ENCODE results near the gene RRP15. TPM values are rescaled to one million over a fixed set of nuclear protein-coding genes. Genes with fewer than 3 reads are reported as not detected.

The RRP15 gene
- total RNA-seq, 1 donor from 2014 or later: 7.8 TPM

DNA sequence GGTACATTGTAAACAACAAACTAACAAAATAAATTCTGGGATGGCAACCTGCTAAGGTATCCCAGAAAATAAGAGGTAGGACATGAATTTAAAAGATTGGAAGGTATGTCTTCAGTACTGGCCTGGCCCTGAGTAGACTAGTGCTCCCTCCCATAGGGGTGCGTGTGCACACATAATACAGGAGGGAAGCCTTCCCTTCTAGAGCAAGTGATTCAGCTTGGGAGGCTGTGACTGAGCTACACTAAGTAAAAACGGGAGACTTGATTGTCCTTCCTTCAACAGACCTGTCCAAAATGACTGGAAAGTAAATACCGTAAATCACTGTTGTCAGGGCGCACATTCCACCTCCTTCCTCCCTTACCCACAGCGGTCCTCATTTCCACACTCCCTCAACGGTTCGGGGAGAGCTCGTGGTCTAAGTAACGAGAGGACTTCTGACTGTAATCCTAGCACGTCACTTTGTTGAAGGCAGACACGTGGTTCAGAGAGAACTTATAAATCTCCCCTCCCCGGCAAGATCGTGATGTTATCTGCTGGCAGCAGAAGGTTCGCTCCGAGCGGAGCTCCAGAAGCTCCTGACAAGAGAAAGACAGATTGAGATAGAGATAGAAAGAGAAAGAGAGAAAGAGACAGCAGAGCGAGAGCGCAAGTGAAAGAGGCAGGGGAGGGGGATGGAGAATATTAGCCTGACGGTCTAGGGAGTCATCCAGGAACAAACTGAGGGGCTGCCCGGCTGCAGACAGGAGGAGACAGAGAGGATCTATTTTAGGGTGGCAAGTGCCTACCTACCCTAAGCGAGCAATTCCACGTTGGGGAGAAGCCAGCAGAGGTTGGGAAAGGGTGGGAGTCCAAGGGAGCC lies 60.0 kb downstream of the RRP15 start, which contains the start of gene TGFB2:
Gene TGFB2 (plus strand): TSS at position 523 of the 859 bp plus-strand sequence. CDS start 1,366 bp downstream, outside the sequence.
- DNase-seq: peak; percentile 87

DNA sequence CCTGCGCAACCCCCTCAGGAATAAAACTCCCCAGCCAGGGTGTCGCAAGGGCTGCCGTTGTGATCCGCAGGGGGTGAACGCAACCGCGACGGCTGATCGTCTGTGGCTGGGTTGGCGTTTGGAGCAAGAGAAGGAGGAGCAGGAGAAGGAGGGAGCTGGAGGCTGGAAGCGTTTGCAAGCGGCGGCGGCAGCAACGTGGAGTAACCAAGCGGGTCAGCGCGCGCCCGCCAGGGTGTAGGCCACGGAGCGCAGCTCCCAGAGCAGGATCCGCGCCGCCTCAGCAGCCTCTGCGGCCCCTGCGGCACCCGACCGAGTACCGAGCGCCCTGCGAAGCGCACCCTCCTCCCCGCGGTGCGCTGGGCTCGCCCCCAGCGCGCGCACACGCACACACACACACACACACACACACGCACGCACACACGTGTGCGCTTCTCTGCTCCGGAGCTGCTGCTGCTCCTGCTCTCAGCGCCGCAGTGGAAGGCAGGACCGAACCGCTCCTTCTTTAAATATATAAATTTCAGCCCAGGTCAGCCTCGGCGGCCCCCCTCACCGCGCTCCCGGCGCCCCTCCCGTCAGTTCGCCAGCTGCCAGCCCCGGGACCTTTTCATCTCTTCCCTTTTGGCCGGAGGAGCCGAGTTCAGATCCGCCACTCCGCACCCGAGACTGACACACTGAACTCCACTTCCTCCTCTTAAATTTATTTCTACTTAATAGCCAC lies 60.7 kb downstream of the RRP15 start:
- DNase-seq: peak; percentile 74

DNA sequence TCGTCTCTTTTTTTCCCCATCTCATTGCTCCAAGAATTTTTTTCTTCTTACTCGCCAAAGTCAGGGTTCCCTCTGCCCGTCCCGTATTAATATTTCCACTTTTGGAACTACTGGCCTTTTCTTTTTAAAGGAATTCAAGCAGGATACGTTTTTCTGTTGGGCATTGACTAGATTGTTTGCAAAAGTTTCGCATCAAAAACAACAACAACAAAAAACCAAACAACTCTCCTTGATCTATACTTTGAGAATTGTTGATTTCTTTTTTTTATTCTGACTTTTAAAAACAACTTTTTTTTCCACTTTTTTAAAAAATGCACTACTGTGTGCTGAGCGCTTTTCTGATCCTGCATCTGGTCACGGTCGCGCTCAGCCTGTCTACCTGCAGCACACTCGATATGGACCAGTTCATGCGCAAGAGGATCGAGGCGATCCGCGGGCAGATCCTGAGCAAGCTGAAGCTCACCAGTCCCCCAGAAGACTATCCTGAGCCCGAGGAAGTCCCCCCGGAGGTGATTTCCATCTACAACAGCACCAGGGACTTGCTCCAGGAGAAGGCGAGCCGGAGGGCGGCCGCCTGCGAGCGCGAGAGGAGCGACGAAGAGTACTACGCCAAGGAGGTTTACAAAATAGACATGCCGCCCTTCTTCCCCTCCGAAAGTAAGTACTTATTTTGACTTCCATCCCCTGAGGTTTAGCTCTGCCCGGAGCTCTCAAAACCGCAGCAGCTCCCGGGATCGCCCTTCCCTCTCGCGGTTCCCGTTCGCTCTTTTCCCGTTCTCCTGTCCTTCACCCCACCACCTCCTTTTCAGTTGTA lies 61.5 kb downstream of the RRP15 start:
- DNase-seq: peak; percentile 55

DNA sequence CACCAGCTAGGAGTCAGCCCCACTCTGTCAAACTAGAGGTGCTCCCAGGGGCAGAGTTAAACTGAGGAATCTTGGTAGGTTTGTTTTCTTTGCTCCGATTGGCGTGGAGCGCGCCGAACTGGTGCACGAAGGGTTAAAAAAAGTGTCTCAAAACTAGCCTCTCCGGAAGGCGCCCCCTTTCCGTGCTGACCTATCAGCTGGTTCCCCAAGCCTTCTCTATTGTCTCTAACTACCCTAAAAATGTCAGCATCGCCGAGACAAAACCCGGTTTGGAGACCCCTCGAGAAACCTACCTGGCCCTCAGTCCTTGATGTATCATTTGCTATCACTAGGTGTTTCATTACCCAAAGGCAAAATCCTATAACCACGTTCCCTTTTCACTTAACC lies 62.2 kb downstream of the RRP15 start:
- peak; percentile 51 for DNase-seq

DNA sequence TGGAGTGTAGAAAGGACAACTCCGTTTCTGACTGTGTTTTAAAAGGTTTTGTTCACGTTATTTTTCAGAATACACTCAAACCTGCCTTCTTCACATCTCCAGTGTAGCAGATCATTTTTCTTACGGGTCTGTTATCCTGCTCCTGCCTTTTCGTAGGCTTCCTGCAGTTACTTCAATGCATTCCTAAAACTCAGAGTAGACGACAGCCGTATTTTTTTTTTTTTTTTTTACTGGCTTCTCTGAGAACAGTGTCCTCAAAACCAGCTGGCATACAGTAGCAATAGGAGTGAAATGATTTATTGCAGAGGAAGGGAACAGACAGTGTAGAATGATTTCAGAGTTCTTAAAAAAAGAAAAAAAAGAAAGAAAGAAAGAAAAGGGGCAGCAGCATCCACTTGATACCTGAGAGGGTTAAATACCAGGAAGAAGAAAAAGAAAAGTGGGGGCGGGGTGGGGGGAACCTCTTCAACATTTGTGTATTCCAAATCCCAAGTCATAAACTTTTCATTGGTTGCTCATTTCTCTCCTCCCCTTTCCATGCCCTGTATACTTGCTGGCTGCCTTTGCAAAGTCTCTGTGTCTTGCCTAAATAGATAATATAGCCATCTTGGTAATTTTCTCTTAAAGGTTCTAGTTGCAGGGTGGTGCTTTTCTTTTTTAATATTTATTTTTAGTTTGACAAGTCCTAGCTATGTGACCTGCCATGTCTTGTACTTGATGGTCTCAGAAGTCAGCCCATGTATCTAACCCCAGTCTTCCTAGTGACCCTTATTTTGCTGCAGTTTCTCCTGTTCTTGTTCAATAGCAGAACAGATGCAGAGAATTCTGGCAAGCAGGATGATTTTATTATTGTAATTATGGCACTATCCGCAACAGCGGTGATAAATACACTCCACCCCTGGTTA lies 62.9 kb downstream of the RRP15 start:
- DNase-seq: peak; percentile 65

DNA sequence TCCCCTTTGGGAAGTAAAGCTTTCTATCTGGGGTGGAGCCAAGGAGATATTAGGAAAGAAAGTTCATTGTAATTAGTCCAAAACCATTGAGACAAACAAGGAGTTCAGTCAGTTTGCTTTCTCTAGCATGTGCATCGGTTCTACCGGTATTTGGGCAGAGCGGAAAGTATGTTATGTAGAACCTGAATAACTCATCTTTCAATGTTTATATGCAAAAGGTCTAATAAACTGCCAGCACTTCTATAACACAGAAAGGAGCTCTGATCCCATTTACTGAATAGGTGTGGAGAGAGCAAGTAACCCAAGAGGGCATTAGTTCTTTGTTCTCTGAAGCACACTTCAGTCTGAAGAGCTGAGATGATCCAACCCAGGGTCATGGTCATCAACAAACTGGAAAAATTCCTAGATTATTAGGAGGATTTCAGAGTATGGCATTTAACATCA lies 63.6 kb downstream of the RRP15 start:
- peak; percentile 41 for DNase-seq

DNA sequence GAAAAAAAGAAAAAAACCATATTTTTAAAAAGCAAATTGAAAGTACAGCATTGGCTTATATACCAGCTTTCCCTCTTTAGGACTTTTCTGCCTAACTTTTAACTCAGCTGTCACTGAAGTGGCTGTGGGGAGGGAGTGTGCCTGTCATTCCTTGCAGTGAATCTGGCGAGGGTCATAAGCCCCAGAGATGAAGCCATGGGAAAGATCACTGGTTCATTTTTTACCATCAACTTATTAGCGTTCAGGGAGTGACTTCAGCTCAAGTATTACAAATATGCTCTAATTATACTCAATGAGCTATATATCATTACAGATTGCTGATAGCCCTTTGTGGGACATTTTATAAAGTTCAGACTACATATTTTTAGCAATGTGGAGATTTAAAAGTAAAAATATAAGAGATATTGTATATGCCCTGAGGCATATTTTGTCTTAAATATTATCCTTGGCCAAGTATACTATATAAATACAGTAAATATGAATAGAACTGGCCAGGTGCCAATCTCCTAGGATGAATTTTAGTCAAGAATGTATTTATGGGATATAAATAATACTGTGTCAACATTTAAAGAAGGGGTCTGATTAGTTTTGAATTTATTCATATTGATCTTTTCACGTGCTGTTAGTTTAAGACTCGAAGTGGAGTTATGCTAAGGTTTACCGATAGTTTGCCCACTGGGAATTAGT lies 64.4 kb downstream of the RRP15 start:
- peak; percentile 32 for DNase-seq

DNA sequence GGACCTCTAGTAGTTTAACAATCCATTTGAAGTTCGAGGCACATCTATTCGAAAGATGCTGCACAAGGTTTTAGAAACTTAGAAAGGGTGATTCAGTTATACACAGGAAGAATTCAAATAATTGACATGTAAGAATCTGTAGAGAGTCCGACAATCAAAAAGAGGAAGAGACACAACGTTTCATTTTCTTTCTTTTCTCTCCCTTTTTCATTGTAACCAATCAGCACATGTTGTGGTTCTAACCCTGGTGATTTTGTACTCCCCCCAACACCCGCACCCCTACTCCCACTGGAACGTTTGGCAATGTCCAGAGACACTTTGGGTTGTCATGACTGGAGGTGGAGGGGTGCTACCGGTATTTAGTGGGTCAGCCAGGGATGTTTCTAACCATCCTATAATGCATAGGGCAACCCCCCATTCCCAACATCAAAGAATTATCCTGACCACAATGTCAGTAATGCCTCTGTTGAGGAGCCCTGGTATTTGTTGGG lies 65.0 kb downstream of the RRP15 start:
- no peak for DNase-seq

DNA sequence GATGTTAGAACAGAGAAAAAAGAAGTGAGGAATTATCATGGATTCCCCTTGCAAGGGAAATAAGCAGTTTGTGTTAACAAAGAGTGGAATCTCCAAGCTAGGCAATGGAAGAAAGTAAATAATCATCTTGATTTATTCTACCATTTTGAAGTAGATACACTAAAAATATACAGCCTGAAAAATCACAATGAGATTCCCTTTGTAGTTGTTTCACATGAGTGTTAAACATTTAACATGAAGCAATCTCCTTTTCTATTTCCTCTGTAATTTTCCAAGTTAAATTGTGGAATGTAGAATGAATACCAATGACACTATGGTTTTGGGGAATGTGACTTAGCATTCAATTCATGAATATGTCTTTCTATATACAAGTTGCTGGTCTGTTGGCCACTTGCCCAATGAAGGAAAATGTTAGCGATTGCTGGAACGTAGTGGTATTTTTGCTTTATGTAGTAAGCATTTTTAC lies 65.7 kb downstream of the RRP15 start:
- DNase-seq: peak; percentile 72

DNA sequence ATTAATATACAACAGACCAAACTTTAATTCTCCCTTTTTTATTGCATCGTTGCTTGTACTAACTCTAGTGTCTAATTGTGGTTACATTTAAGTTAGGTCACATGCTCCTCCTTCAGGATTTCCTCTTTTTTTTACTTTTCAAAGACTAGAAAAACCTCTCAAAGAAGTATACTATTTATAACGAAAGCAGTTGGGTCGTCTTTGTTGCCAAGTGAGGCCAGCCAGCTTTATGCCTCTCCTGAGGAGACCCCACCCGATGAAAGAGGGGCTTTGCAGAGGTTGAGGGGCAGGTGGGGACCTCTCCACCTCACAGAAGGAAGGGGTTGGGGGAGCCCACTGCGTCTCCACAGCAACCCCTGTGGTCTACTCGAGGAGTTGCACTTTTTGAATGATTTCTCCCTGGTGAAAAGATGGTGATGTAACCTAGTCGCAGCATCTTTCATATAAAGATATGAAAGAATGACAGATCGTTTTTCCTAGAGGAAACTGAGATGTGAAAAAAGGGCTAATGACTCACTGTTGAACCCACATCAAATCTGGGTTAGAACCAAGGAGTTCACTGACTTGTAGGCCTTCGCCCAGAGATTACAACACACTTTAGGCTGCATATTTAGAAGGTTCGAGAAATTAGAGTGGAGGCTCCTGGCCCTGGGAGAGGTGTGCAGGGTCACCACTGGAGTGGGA lies 66.4 kb downstream of the RRP15 start:
- peak; percentile 72 for DNase-seq

DNA sequence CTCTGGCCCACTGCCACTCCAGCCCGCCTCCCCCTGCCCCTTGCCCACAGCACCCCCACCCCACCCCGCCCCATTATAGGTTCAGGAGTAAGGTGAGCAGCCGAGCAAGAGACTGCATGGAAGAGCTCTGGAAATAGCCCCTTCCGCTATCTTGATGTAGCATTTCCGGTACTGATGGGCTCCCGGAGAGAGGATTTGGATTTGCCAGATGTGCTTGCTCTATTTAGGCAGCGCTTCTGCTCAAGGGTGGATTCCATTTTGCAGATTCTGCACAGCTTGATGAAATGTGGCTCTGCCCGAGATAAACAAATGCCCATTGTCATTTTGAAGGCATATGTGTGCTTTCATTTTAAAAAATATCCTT lies 67.0 kb downstream of the RRP15 start:
- no peak for DNase-seq

DNA sequence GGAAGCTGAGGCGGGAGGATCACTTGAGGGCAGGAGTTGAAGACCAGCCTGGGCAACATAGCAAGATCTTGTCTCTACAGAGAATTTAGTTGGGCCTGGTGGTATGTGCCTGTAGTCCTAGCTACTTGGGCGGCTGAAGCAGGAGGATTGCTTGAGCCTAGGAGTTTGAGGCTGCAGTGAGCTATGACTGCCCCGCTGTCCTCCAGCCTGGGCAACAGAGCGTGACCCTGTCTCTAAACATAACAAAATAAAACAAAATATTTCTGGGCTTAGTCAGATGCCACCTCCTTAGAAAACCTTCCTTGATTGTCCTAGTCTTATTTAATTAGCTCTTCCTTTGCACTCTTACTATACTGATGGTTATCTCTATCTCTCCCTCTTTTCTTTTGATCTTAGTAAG lies 68.6 kb downstream of the RRP15 start:
- no peak for DNase-seq

DNA sequence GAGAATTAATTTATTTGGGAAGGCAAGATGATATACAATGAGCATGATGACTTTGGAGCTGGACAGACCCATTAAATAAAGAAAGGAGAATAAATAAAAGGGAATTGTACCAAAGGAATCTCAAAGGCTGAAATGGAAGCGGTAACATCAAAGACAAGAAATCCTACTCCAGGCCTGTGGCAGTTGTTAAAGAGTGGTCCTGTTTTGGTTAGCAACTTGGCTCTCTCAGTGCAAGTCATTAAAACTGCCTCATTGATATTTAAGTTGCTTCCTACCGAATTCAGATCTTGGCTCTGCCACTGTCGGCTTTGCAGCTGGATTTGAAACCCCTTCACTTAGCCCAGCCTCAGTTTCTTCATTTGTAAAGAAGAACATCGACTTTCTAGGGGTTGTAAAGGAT lies 70.2 kb downstream of the RRP15 start:
- no peak for DNase-seq

DNA sequence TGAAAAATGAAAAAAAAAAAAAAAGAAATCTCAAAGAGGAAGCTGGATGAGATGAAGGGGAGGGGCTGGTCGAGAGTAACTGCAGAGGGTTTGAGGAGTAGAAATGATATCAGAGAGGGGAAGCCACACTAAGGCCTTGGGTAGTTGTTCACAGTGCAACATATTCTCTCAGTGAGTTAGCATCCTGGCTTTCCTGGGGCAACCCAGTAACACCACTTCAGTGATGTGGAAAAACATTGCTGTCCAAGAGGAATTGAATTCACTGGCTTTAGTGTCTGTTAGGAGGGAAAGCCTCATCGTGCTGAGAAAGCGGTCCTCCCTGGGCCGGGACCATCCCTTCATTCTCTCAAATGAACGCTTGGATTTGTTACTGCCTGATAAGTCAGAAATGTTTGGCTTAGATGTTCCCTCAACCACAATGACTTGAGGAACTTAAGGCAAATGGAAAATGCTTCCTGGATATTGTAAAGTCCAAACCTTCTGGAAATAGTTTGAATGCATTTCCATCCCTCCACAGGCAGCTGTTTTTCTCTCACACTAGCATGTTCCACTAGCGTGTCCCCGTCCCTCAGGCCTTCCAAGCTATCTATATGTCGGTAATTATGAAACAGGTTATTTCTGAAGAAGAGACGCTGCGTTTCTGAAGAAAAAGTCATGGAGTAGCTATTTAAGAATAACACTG lies 72.3 kb downstream of the RRP15 start:
- DNase-seq: no peak

DNA sequence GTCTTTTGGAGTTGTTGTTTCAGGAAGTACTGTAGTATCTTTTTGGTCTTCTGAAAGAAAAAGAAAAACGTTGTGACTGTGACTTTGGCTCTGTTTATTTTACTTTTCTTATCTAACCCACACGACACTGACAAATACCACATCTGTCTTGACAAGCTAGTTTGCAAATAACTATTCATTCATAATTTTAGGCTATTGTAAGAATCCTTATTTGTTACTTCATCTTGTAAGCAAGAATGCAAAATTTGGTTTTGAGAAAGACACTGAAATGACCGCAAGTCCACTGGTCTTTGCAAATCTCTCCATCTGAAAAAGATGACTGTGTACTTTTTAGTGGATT lies 72.8 kb downstream of the RRP15 start:
- no peak for DNase-seq

DNA sequence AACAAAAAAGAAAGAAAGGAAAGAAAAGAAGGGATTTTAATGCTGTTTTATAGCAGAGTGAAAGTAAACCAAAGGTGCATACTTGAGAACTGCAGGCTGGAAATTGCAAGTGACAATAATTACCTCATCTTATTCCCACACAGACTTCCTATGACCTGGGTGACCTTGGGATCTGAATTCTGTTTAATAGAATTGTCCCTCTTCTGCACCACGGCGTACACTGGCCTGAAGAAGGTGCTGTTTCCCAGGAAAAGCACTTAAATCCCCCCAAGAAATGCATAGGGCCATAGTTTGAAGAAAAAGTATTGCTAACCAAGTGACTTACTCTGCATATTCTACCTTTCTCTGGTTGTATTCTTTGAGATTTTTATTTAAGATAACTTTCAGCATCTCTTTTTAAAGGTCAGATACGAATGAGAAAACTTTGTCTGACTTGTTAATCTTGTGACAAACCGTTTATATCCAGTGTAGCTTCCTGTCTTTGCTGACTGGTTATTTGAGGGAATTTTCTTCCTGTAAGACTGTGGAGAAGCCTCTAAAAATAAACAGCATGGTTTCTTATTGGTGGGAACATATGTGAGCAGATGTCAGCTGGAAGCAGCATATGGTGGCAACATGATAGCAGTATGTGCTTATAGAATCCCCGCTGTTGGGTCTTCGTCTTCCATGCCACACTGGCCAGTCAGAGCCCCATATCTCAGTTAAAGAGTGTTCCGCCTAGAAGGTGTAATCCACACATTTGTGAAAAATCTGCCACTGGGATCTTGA lies 76.4 kb downstream of the RRP15 start:
- peak; percentile 84 for DNase-seq

DNA sequence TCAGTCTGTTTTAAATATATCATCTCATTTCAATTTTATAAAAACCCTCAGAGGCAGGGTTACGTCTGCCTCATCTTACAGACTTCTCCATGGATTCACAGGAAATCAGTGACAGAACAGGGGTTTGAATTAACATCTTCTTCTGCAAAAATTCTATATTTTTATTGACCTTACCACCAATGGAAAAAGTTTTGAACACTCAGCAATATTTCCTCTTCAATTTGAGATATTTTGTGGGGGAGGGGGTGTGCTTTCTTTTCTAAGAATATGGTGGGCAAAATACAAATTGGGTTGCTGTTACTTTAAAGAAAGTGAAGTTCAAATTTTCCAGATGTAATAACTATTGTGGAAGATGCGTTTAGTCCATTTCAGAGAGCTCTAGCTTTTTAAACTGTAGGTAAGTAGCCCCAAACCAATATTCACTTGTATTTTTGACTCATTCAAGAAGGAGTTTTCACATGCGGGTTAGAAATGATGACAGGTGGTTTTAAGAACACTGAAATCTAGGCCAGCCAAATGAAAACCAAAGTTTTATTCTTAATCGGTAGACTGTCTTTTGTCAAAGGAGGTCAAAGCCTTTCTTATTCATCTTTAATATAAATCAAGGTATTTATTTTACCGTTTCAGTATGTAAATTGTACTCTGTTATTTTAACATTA lies 77.5 kb downstream of the RRP15 start:
- DNase-seq: no peak

DNA sequence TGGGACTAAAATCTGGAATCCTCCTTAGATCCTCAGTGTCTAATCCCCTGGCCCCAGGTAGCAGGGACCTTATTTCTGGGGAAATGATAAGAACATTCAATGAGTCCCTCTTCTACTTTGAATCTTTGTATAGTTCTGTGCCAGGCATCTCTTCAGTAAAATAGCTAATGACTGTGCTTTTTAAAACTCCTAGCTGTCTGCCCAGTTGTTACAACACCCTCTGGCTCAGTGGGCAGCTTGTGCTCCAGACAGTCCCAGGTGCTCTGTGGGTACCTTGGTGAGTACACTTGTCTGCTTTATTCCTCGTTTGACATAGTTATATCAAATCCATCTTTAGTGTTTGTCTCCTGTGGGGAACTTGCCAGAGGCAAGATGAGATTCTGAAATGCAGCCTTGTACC lies 78.0 kb downstream of the RRP15 start:
- DNase-seq: no peak

Data from dermis blood vessel endothelial cell (primary cell).